ENCODE measurements around the gene RBBP6.
A peak's percentile ranks its signal among the peaks of the same experiment; 100 is the strongest.
"Not testable (repeated sequence)": the region's sequence is repeated elsewhere in the genome, so short reads cannot be mapped to it uniquely, and the experiment has no call there.

Gene RBBP6

DNA sequence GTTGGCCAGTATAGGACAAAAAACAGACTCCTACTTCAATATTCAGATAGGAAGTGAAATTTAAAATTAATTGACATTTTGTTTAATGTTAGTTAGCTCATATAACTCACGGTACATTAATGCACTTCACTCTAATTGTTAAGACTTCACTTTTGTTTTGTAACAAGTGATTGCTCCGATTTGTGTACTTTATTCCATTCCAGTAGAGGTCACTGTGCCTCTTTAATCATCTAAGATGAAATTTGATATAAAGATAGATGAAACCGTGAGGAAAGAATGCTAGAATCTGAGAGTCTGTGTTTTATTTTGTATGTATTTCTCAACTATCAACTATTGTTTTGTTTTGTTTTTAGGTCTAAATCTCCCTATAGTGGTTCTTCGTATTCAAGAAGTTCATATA, 29.0 kb downstream of the RBBP6 start:
- DNase-seq (ENCODE audit: low spot score): no peak

DNA sequence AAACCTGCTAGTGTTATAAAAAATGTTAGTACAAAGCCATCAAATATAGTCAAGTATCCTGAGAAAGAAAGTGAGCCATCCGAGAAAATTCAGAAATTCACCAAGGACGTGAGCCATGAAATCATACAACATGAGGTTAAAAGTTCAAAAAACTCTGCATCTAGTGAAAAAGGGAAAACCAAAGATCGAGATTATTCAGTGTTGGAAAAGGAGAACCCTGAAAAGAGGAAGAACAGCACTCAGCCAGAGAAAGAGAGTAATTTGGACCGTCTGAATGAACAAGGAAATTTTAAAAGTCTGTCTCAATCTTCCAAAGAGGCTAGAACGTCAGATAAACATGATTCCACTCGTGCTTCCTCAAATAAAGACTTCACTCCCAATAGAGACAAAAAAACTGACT, 31.7 kb downstream of the RBBP6 start:
- no peak for DNase-seq (ENCODE audit: low spot score)

DNA sequence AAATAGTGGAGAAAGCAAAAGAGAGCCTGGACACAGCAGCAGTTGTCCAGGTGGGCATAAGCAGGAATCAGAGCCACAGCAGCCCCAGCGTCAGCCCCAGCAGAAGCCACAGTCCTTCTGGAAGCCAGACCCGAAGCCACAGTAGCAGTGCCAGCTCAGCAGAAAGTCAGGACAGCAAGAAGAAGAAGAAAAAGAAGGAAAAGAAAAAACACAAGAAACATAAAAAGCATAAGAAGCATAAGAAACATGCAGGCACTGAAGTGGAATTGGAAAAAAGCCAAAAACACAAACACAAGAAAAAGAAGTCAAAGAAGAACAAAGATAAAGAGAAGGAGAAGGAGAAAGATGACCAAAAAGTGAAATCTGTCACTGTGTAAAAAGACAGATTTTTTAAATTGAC, 32.7 kb downstream of the RBBP6 start:
- no peak for DNase-seq (ENCODE audit: low spot score)

DNA sequence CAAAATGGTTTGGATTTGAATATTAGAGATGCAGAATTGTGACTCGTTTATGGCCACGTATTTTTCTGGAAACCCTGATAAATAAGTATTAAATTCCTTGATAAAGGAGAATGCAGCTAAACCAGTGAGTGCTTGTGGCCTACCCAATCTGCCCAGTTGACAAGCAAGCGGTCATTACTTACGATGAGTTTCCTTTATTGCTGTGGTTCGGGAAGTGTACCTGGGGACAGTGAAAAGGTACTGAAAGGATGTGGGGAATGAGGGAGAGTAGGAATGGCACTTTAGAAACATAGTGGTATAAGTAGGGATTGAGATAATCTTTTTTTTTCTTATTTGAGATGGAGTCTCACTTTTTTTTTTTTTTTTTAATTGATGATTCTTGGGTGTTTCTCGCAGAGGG, 33.8 kb downstream of the RBBP6 start:
- DNase-seq (ENCODE audit: low spot score): no peak

DNA sequence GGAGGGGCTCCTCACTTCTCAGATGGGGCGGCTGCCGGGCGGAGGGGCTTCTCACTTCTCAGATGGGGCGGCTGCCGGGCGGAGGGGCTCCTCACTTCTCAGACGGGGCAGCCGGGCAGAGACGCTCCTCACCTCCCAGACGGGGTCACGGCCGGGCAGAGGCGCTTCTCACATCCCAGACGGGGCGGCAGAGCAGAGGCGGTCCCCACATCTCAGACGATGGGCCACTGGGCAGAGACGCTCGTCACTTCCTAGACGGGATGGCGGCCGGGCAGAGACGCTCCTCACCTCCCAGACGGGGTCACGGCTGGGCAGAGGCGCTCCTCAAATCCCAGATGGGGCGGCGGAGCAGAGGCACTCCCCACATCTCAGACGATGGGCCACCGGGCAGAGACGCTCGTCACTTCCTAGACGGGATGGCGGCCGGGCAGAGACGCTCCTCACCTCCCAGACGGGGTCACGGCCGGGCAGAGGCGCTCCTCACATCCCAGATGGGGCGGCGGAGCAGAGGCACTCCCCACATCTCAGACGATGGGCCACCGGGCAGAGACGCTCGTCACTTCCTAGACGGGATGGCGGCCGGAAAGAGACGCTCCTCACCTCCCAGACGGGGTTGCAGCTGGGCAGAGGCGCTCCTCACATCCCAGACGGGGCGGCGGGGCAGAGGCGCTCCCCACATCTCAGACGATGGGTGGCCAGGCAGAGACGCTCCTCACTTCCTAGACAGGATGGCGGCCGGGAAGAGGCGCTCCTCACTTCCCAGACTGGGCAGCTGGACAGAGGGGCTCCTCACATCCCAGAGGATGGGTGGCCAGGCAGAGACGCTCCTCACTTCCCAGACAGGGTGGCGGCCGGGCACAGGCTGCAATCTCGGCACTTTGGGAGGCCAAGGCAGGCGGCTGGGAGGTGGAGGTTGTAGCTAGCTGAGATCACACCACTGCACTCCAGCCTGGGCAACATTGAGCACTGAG, 35.4 kb downstream of the RBBP6 start:
- DNase-seq (ENCODE audit: low spot score): not testable (repeated sequence)

DNA sequence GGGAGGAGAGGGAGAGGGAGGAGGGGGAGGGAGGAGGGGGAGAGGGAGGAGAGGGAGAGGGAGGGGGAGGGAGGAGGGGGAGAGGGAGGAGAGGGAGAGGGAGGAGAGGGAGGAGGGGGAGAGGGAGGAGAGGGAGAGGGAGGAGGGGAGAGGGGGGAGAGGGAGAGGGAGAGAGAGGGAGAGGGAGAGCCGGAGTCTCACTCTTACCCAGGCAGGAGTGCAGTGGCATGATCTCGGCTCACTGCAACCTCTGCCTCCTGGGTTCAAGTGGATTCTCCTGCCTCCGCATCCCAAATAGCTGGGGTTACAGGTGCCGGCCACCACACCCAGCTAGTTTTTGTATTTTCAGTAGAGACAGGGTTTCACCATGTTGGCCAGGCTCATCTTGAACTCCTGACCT, 36.4 kb downstream of the RBBP6 start:
- not testable (repeated sequence) for DNase-seq (ENCODE audit: low spot score)

DNA sequence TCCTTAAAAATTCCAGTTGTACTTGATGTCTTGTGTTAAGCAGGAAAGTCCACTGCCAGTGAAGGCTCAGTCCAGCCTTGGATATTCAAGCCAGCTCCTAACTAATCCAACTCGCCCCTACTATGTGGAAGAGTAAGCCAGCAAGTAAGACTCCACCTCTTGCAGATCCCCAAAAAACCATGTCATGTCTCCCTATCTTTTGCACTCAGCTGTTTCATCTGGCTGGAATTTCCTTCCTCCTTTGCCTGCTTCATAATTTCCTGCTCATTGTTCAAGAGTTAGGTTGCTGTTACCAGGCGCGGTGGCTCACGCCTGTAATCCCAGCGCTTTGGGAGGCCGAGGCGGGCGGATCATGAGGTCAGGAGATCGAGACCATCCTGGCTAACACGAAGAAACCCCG, 37.8 kb downstream of the RBBP6 start:
- DNase-seq (ENCODE audit: low spot score): no peak

DNA sequence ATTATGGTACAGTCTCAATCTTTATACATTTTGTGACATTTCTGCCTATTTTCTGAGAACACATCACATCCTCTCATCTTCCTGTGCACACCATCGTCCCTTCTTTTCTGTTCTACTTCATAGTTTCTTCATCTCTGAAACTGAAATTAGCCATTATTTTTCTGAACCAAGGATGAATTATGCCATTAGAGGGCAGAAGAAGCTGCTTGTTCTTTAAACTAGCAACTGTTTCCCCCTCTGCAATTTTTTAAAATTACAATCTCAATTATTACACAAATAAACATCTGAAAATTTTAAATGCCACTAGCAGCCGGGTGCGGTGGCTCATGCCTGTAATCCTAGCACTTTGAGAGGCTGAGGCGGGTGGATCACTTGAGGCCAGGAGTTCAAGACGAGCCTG, 41.3 kb downstream of the RBBP6 start:
- DNase-seq (ENCODE audit: low spot score): peak; percentile 43

DNA sequence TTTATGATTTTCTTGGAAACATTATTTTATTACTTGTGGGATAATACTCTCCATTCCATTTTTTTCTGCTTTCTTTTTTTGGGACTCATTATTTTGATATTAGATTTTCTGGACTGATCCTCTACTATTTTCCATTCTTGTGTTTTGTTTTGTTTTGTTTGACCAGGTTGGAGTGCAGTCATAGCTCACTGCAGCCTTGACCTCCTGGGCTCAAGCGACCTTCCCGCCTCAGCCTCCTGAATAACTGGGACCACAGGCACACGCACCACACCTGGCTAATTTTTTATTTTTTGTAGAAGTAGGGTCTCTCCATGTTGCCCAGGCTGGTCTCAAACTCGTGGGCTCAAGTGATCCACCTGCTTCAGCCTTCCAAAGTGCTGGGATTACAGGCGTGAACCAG, 44.1 kb downstream of the RBBP6 start:
- DNase-seq (ENCODE audit: low spot score): no peak

DNA sequence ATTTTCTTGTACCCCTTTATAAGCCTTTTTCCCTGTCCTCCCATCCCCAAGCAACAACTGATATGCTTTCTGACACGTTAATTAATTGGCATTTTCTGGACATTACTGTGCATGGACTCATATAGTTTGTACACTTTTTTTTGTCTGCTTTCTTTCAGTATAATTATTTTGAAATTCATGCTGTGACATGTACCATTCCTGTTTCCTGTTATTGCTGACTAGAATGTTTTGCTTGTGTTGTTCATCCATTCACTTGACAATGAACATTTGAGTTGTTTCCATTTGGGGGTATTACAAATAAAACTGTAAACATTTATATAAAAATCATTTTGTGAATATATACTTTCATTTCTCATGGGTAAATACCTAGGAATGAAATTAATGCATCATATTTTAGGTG, 50.6 kb downstream of the RBBP6 start:
- no peak for DNase-seq (ENCODE audit: low spot score)

DNA sequence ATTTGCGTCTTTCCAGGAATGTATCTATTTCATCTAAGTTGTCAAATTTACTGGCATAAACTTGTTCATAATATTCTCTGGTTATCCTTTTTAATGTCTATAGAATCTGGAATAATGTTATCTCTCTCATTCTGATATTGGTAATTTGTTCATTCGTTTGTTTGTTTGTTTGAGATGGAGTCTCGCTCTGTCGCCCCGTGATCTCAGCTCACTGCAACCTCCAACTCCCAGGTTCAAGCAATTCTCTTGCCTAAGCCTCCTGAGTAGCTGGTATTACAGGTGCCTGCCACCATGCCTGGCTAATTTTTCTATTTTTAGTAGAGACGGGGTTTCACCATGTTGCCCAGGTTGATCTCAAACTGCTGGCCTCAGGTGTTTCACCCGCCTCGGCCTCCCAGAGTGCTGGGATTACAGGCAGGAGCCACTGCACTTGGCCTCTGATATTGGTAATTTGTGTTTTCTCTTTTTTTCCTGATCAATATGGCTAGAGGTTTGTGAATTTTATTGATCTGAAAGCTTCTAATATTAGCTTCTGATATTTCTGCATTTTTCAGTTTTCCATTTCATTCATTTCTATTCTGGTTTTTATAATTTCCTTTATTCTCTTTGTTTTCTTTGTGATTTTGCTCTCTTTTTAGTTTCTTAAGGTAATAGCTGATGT, 59.5 kb downstream of the RBBP6 start:
- DNase-seq (ENCODE audit: low spot score): no peak

DNA sequence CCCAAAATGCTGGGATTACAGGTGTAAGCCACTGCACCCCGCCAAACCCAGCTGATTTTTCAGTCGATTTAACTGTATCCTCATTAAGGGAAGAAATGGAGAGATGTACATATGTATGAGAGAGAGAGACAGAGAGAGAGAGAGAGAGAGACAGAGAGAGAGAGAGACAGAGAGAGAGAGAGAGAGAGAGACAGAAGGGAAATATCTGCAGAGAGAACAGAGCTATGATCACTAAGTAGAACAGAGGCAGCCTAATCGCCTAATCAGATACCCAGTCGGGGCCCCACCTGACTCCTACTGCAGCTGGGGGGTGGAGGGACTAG, 70.0 kb downstream of the RBBP6 start:
- no peak for DNase-seq (ENCODE audit: low spot score)

DNA sequence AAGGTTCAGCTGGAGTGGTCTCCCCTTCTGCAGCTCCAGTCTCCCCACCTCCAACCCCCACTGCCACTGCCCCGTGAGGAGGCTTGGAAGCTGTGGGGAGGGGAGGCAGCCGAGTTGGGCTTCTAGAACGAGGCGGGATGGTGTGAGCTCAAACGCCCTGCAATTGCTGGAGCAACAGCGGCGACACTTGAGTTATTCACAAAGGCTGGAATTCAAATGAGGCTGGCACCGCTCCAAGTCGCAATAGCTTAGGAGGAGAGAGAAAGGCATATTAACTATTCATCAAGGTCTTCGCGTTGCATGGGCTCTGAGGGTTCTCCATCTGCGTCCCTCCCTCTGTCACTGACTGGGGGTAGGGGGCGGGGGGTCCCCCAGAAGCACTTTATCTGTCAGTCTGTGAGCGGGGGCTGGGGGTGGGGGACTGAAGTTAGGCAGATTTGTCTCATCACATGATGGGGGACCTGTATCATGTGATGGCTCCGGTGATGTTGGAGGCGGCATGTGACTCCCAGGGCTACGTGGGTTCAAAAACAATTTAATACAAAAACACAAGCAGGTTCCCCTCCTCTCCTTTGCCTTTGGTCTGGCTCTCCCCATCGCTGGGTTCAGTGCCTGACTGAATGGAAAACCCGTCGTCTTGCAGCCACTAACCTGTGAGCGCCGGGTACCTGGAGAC, 70.5 kb downstream of the RBBP6 start:
- DNase-seq (ENCODE audit: low spot score): peak; percentile 78

DNA sequence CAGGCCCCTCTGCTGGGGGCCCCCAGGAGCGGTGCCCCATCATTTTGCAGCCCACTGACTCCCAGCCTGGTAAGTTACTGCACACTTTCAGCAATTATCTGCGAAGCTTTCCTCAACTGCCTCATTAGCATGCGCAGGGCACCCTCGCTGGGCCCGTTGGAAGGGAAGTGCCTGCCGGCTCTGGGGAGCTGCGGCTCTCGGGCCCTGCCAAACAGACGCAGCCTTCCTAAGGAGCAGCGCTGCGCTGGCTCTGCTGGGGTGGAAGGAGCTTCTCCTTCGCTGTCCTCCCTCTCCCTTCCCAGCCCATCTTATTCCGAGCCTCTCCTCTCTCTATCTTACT, 71.0 kb downstream of the RBBP6 start:
- DNase-seq (ENCODE audit: low spot score): no peak

DNA sequence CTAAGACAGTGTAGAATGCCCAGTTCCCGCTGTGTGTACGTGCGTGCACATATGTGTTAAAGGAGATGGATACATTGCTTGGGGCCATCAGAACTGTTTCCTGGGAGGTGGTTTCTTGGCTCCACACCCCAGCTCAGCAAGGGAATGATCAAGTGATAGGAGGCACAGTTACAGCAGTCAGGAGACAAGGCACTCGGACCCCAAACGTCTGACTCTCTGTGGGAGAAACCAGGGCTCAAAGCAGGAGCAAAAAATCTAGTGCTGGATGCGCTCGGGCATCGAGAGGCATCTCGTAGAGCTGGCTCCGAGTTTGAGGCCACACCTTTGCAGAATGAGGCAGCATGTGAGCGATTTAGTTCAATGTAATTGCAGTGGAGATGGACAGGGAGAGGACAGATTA, 71.9 kb downstream of the RBBP6 start:
- no peak for DNase-seq (ENCODE audit: low spot score)

DNA sequence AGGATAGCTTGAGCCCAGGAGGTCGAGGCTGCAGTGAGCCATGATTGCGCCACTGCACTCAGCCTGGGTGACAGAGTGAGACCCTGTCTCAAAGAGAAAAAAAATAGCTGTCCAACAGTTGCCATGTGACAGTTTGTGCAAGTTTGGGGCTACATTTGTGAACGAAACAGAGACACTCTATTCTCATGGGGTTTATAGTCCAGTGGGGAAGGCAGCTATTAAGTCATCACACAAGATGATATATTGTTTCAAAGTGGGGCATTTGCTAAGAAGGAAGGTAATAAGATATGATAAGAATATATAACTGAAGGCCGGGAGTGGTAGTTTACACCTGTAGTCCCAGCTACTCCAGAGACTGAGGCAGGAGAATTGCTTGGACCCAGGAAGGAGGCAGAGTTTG, 73.3 kb downstream of the RBBP6 start:
- no peak for DNase-seq (ENCODE audit: low spot score)

DNA sequence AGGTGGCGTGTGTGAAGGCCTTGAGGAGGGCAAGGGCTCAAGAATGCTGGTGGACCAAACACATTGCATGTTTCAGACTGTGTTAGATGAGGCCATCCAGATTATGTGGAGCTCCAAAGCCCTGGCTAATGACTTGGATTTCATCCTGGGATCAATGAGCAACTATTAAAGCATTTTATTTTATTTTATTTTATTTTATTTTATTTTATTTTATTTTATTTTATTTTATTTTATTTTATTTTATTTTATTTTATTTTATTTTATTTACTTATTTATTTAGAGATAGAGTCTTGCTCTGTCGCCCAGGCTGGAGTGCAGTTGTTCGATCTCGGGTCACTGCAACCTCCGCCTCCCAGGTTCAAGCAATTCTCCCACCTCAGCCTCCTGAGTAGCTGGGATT, 73.9 kb downstream of the RBBP6 start:
- DNase-seq (ENCODE audit: low spot score): not testable (repeated sequence)

DNA sequence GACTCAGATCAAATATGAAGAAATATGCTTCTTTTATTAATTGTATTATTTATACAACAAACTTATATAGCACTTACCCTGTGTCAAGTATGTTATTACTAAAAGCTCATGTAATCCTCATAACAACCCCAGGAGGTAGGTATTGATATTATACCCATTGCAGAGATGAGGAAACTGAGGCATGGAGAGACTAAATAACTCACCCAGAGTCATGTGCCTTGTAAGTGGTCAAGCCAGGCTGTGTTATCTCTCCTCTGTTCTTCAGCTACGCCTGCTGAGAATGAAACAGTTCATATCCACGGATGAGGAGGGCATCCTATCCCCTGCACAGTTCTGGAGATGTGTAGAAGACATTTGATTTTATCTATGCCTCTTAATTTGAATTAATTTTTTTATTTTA, 78.1 kb downstream of the RBBP6 start:
- DNase-seq (ENCODE audit: low spot score): no peak
